HEK293 (cell line): Measurements from ENCODE around the gene CCDC187.

Experiments
- AEBP2 ChIP-seq: fragments of 450-650 bp; formaldehyde crosslinking; IDR thresholded peaks from 2 replicates; pipeline ENCODE4 v1.5.1; 2016; ENCODE audit warnings: missing biosample characterization, missing genetic modification characterization, borderline replicate concordance
- BCL11A ChIP-seq: fragments of 450-650 bp; formaldehyde crosslinking; IDR thresholded peaks from 2 replicates; pipeline ENCODE4 v1.5.1; 2016; ENCODE audit warnings: low read depth, missing biosample characterization, missing genetic modification characterization
- CTCF ChIP-seq: fragments of 450-650 bp; formaldehyde crosslinking; IDR thresholded peaks from 2 replicates; pipeline ENCODE4 v1.5.1; 2016; ENCODE audit warnings: missing biosample characterization, missing genetic modification characterization
- ELK4 ChIP-seq: IDR thresholded peaks from 2 replicates; pipeline ENCODE4 v1.6.1; 2011; ENCODE audit warnings: mild to moderate bottlenecking, low read depth, low read length, borderline replicate concordance
- MZF1 ChIP-seq: fragments of 450-650 bp; formaldehyde crosslinking; IDR thresholded peaks from 2 replicates; pipeline ENCODE4 v1.5.1; 2017; ENCODE audit warnings: missing biosample characterization, missing genetic modification characterization, borderline replicate concordance
- PATZ1 ChIP-seq: fragments of 450-650 bp; formaldehyde crosslinking; IDR thresholded peaks from 2 replicates; pipeline ENCODE4 v1.5.1; 2016; ENCODE audit warnings: missing biosample characterization, missing genetic modification characterization
- YY1 ChIP-seq: fragments of 450-650 bp; formaldehyde crosslinking; IDR thresholded peaks from 2 replicates; pipeline ENCODE4 v1.5.1; 2018; ENCODE audit warnings: missing biosample characterization, missing genetic modification characterization
- ZBTB11 ChIP-seq: fragments of 450-650 bp; formaldehyde crosslinking; conservative IDR thresholded peaks from 2 replicates; pipeline ENCODE4 v1.5.1; 2016; ENCODE audit warnings: low read depth, missing biosample characterization, missing genetic modification characterization
- ZBTB8A ChIP-seq: fragments of 450-650 bp; formaldehyde crosslinking; IDR thresholded peaks from 2 replicates; pipeline ENCODE4 v1.5.1; 2016; ENCODE audit warnings: missing biosample characterization, missing genetic modification characterization
- ZFHX2 ChIP-seq: fragments of 450-650 bp; formaldehyde crosslinking; conservative IDR thresholded peaks from 2 replicates; pipeline ENCODE4 v1.5.1; 2016; ENCODE audit warnings: missing biosample characterization, missing genetic modification characterization
- ZNF311 ChIP-seq: fragments of 450-650 bp; formaldehyde crosslinking; IDR thresholded peaks from 2 replicates; pipeline ENCODE4 v1.5.1; 2017; ENCODE audit warnings: missing biosample characterization, missing genetic modification characterization, borderline replicate concordance
- ZNF335 ChIP-seq: fragments of 450-650 bp; formaldehyde crosslinking; conservative IDR thresholded peaks from 2 replicates; pipeline ENCODE4 v1.5.1; 2016; ENCODE audit warnings: missing biosample characterization, missing genetic modification characterization
- ZNF768 ChIP-seq: fragments of 450-650 bp; formaldehyde crosslinking; IDR thresholded peaks from 2 replicates; pipeline ENCODE4 v1.5.1; 2018; ENCODE audit warnings: missing biosample characterization, mild to moderate bottlenecking, missing genetic modification characterization
- ZSCAN5A ChIP-seq: fragments of 450-650 bp; formaldehyde crosslinking; IDR thresholded peaks from 2 replicates; pipeline ENCODE4 v1.5.1; 2016; ENCODE audit warnings: missing biosample characterization, missing genetic modification characterization

- TF ChIP-seq PATZ1 (tag by site-specific recombination) (no peak), ZNF335 (tag by site-specific recombination) (no peak), ZBTB8A (tag by site-specific recombination) (no peak), BCL11A (tag by site-specific recombination) (no peak), ZNF768 (no peak), AEBP2 (tag by site-specific recombination) (no peak), MZF1 (tag by site-specific recombination) (no peak), ZBTB11 (tag by site-specific recombination) (no peak), ZSCAN5A (tag by site-specific recombination) (no peak), CTCF (tag by site-specific recombination) (no peak), ZFHX2 (tag by site-specific recombination) (peak; percentile 69), YY1 (tag by site-specific recombination) (no peak), ELK4 (no peak), ZNF311 (tag by site-specific recombination) (no peak)
Measured at GRCh38 chr9:136273921-136274785, 29.7 kb downstream of the CCDC187 start.
